ENCODE data around the gene MALRD1.

MALRD1 gene

DNA sequence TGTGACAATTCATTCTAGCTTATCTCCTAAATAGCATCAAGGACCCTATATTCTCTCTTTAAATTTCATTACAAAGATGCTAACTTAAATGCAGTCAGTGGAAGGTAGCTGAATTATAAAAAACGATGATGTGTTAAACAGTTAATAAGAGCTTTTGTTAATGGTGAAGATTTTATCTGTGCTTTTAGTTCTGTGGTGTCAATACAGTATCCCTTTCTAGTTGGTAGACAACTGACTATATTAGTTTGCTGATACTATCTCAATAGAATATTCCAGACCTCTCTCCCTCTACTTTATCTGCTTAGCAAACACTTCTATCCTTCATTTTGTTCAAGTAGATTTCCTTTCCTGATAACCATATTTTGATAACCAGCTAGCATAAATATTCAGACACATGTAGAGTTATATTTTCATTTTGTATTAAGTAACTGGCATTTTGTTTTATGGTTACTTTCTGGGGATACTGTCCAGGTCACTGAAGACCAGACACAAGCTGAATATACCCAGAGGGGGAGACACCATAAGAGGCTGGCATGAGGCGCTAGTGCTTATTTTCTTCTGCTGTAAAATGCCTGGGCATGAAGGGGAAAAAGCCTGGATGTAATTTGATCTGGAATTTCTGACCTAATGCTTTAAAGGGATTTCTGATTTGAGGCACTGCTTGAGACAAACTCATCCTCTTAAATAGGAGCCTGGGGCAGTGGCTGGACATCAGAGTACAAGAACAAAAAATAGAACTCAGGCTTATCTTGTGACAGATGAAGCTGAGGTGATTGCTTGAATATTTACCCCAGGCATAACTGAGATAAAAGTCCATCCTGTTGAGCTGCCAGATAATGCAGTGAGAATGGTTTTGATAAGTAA lies 197.5 kb downstream of the MALRD1 start:
- no peak for DNase-seq

GRCh38 chr10:19247843-19248242 lies 199.2 kb downstream of the MALRD1 start:
- DNase-seq = no peak

DNA sequence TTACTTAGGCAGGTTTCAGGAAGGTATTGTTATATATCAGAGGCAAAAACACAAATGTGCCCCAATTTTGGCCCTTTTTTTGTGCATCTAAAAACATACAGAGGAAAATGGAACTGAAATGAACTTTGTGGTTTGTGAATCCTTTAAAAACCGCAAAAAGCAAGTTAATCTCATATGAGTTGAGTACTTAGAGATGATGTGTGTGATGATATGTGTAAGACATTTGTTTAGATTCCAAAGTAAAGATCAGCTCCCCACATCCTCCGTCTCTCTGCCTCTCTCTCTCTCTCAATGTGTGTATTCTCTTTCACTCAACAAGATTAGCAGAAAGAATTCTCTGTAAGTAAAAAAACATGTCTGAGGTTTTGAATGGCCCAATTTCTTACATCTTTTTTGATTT lies 201.9 kb downstream of the MALRD1 start:
- DNase-seq = no peak

DNA sequence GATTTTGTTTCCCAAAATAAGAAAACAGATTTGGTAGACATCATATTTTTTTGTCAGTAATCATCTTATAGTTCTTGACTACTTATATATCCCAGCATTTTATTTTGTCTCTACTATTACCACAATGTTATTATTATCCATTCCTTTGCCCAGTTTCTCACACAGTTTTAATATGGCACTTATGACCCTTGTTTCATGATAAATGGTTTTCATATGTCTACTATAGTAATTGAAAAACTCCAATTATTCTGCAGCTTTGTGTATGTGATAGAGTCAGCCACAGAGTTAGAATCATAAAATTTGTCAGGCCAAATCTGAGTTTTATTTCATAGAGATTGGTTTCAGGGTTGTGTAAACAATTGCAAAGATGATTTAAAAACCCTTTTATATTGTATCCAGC lies 203.9 kb downstream of the MALRD1 start:
- DNase-seq = no peak

GRCh38 chr10:19256331-19256730 lies 207.7 kb downstream of the MALRD1 start:
- DNase-seq = no peak

GRCh38 chr10:19263262-19263661 lies 214.7 kb downstream of the MALRD1 start:
- DNase-seq = no peak

- DNase-seq = no peak
Measured at GRCh38 chr10:19283285-19283684, 234.7 kb downstream of the MALRD1 start.

GRCh38 chr10:19283786-19284185 lies 235.2 kb downstream of the MALRD1 start:
- DNase-seq = no peak

GRCh38 chr10:19290770-19291169 lies 242.2 kb downstream of the MALRD1 start:
- no peak for DNase-seq

DNA sequence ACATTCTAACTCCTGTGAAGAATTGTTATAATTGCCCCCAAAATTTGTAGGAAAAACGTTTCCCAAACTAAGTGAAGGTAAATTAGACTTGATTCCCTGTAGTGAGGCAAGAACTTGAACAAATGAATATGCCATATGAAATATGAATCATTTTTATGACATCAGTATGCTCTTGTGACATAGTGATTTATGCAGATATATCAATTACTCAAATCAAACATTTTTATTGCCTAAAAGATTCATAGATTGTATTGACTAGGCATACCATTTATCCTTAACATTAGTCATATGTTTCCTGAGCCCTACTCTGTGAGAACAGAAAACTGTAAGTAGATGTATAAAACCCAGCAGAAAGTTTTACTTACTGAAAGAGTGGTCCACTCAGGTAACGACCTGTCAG lies 245.6 kb downstream of the MALRD1 start:
- no peak for DNase-seq

- DNase-seq = no peak
Measured at GRCh38 chr10:19299645-19300044, 251.0 kb downstream of the MALRD1 start.

DNA sequence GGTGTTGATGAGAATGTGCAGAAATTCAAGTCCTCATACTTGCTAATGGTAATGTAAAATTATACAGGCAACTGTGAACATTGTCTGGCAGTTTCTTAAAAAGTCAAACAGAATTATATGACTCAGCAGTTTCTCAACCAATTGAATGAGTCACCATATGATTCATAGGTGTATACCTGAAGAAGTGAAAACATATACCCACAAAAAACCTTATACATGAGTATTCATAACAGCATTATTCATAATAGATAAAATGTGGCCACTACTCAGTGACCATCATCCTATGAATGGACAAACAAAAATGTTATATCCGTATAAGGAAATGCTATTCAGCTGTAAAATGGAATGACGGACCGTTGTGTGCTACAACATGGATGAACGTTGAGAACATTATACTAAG lies 253.5 kb downstream of the MALRD1 start:
- DNase-seq = no peak

DNA sequence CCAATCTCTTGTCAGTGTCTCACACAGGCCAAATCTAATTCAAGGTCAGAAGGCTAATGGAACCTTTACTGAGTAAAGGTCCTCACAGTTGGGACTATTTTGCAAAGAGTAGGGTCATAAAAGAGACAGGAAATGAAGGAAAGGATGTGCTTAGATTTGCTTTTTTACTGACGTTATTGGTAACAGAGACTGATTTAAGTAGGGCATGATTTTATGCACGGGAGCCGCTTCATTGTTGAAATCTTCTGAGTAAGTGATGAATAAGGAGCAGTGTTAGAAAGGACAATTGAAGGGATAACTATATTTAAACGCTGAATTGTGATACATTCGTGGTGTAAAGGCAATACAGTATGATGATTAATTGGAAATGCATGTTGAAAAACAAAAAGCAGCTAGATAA lies 261.5 kb downstream of the MALRD1 start:
- no peak for DNase-seq

- no peak for DNase-seq
Measured at GRCh38 chr10:19316204-19316870, 267.7 kb downstream of the MALRD1 start.

- no peak for DNase-seq
Measured at GRCh38 chr10:19317952-19318351, 269.4 kb downstream of the MALRD1 start.

DNA sequence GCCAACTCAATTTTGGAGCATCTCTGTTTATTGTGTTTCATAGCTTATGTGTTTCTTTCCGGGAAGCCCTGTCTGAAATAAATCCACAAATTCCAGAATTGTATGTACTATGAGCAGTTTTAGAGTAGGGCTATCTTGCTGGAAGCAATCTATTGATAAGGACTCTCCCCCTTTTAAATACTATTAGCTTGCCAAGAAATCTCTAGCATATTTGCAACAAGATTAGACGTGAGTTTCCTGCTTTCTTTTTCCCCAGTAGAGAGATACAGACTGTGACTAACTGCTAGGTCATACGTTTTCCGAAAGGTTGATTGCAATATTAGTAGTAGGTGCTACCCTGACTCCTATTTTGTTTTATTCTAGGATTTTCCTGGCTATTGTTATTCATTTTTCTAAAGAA lies 277.0 kb downstream of the MALRD1 start:
- no peak for DNase-seq

- DNase-seq = no peak
Measured at GRCh38 chr10:19328582-19328981, 280.0 kb downstream of the MALRD1 start.

- no peak for DNase-seq
Measured at GRCh38 chr10:19329475-19329874, 280.9 kb downstream of the MALRD1 start.

DNA sequence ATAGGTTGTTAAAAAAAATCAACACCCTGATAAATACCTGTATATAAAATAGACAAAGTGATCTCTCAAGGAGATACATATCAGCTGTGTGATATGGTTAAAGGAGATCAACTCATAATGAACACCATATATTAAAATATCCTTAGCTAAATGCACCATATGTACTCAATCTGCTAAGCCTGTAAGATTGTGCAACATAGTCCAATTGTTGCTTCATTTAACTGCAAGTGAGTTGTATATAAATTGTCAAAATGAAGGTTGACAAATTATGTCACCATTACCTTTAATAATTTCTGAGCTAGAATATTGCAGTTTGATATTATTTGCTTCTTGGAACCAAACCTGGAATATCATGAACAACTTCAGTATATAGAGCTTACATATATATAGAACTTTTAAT lies 283.7 kb downstream of the MALRD1 start:
- no peak for DNase-seq

DNA sequence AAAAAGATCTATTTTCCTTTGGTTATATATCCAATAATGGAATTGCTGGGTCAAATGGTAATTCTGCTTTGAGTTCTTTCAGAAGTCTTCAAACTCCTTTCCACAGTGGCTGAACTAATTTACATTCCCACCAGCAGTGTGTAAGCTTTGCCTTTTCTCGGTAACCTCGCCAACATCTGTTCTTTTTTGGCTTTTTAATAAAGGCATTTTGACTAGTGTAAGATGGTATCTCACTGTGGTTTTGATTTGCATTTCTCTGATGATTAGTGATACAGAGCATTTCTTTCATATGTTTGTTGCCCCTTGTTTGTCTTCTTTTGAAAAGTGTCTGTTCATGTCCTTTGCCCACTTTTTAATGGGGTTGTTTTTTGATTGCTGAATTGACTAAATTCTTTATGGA lies 285.0 kb downstream of the MALRD1 start:
- DNase-seq = no peak

GRCh38 chr10:19347621-19348020 lies 299.0 kb downstream of the MALRD1 start:
- no peak for DNase-seq

- DNase-seq = no peak
Measured at GRCh38 chr10:19367176-19367575, 318.6 kb downstream of the MALRD1 start.

DNA sequence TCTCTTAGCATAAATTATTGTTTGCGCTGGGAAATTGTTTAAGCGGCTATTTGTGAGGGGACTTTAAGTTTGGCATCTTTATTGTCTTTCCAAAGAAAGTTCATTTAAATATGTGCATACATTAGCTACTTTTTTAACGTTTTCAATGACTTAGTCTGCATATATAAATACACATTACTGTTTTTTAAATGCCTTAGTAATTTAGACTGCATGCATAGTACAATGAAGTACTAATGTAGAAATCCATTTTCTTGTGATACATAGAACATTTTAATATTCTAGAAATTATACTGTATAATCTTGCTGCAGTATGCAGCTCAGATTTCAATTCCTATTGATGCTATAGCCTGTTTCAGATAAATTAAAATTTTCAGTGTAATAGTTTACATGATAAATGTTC lies 325.4 kb downstream of the MALRD1 start:
- DNase-seq = no peak

DNA sequence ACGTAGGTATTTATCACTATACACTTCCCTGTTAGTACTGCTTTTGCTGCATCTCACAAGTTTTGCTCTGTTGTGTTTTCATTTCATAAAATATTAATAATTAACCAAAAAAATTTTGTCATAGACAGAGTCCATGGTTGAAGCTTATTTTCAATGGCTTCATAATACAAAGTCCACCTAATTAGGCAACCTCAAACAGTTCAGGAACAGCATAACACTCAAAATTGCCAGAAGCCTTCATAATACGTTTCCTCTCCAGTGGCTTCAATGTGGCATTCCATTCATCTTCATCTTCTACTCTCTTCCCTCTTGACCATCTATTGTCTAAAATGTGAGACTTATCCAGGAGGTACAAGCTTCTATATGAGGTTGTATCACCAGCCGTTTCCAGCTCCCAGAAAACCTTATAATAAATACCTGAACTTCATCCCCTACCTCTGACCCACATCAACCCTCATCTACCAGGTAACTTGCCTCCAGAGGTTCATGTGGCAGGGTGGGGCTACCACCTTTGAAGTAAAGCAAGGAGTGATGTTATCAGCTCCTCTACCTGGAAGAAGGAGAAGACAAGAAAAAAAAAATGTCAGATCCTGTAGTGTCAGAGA lies 337.3 kb downstream of the MALRD1 start:
- DNase-seq = no peak
